HTR-8/SVneo (cell line): ENCODE measurements around the gene MEF2A.

Experiments
- DNase-seq: peaks from one replicate; pipeline ENCODE4 v3.0.0; 2011; ENCODE audit warnings: low spot score, mixed read lengths; ENCODE audit not compliant: insufficient read length
- FAIRE-seq: peaks from 2 replicates; lab custom pipeline; 2011; peaks lifted over from hg19 to GRCh38; lab: Jason Lieb, UNC

The MEF2A gene

GRCh38 chr15:99561476-99562230 lies 4.1 kb upstream of the MEF2A start:
- no peak for FAIRE-seq
- no peak for DNase-seq

DNA sequence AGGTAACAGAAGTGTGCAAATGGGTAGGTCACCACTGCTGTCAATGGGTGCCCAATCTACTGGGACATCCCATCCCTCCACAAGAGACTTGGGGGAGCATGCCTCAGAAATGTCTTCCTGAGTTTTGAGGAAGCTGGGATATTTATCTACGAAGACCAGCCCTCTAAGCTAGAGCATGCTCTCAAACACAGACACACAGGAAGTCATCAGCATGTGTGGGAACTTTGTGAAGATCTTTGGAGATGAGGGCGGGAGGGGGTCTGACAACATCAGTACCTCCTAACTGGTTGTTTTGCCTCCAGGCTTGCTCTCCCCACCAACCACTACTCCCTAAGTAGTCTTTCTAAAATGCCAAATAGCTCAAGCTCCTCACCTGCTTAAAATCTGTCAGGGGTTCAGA lies 3.5 kb upstream of the MEF2A start:
- FAIRE-seq: no peak

DNA sequence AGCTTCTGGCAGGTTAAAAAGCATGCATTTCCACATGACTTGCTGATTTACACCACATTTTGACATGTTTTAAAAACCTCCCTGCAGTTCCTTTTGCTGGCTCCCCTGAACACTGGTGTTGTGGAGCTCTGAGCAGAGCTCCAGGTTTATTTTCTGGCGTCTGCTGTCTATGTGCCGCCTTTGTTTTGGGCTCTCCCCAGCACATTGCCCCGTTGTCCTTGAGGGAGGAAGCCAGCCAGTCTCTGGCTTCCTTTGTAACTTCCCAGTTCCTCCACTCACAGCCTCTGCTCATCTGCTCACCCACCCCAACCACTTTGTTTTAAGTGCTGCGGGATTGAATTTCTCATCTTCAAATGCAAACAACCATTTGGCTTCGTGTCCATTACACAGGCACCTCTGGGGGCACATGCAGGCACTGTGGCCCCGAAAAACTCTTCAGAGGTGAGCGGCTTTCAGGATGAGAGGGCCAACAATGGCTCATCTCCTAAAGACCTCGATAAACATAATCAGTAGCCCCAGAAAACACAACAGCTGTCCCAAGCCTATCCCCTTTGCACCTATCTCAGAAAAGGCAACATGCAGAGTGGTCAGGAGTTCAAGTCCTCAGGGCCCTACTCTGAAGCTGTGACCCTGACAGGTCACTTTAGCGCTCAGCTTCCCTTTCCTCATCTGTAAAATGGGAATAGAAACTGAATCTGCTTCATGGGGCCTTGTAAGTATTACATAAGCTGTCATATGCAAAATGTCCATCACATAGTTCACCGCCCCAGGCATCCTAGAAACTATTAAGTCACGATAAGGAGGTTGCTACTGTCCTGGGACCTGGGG lies 1.3 kb upstream of the MEF2A start:
- no peak for DNase-seq
- no peak for FAIRE-seq

More for the DNA sequence above, 3.5 kb upstream of the MEF2A start:
- no peak for DNase-seq

DNA sequence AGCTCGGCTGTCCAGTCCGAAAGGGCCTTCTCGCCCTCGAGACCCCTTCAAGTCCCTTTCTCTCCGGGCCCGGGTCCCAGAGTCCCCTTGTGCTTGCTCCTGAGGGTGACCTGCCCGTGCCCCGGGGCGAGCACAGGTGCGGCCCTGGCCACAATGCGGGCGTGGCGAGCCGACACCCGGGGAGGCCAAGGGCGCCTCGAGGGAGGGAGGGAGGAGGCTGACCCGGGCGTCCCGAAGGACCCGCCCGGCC lies 810 bp upstream of the MEF2A start:
- no peak for FAIRE-seq

DNA sequence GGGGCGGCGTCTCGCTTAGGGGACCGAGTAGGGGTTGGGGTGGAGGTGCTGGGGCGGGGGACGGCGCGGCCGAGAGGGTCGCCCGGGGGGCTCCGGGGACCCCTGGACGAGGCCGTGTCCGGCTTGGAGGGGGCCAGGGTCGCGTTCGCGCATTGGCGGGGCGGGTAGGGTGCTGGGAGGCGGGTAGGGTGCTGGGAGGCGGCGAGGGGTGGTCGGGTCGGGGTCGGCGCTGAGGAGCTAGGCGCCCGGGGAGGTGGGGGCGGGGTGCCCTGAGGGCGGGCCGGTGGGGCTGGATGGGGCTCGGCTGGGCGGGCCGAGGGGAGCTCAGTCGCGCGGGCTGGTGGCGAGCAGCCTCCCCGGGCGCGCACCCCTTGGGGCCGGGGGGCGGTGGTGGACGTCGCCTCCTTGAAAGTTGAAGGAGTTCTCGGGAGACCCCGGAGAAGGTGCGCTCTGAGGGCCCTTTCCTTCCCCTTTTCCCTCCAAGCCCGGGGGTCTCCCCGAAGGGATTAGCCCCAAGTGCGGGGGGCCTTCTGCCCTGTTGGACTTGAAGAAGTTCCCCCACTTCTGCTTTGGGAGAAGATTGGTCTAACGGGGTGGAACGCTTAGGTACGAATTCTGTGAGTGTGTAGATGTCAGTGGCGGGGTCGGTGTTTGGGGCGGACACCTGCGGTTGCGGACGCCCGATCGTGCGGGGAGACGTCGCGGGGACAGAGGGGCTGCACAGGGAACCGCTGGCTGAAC lies 543 bp downstream of the MEF2A start:
- DNase-seq: peak; percentile 9
- FAIRE-seq: no peak

More for the DNA sequence above, 810 bp upstream of the MEF2A start:
- DNase-seq: no peak

DNA sequence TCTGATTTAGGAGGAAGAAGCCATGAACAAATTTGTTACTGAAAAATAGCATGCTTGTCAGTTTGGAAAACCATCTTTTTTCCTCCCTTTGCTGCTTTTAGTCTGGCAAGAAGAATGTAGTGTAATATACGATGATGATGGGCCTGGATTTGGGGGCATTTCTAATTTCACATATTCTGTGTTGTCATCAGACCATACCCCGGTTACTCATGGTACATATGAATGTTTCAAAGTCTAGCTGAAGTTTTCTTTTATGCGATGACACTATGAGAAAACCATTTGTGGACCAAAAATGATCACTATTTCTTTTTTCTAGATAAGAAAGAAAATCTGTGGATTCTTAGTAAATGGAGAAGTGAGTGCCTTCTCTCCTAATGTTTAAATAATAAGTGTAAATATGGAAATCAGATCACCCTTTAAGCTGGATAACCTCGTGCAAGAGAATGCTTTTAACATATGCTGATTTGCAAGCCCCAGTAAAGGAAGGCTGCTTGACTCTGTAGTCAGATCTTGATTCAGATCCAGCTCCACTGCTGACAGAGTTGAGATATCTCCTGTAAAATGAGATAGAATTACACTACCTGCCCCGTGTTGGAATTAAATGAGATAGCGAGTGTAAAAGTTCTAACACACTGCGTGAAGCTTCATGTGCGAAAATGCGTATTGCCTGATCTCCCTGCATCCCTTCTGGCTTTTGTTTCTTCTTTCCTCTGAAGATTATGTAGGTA lies 3.0 kb downstream of the MEF2A start:
- DNase-seq (no peak), FAIRE-seq (no peak)

DNA sequence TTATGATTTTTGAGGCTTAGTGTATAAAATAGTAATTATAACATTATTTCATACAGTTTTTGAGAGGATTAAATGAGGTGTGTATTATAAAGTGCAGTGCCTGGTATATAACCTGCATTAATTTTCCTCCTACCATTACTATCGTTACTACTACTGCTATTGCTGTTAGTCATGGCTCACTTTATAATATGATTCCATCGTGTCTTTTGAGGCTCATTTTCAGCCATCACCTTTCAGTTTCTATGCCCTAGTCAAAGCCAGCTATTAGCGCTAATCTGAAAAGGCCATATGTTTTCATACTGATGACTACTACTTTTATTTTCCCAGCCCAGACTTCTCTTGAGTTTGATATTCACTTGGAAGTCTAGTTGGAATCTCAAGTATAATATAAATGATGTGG lies 5.5 kb downstream of the MEF2A start:
- DNase-seq (no peak), FAIRE-seq (no peak)

DNA sequence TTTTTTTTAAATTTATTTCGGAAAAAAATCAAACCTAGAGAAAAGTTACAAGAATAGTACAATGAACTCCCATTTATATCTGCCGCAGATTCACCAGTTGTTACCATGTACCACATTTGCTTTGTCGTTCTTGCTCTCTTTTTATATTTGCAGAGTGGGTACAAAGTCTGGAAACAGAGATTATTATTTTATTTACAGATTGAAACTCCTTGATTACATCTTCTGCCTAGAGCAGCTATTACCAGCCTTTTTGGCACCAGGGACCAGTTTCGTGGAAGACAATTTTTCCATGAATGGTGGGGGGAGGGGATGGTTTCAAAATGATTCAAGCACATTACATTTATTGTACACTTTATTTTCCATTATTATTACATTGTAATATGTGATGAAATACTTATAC lies 8.3 kb downstream of the MEF2A start:
- DNase-seq (no peak), FAIRE-seq (no peak)

GRCh38 chr15:99574502-99574901 lies 8.7 kb downstream of the MEF2A start:
- DNase-seq (no peak), FAIRE-seq (no peak)

DNA sequence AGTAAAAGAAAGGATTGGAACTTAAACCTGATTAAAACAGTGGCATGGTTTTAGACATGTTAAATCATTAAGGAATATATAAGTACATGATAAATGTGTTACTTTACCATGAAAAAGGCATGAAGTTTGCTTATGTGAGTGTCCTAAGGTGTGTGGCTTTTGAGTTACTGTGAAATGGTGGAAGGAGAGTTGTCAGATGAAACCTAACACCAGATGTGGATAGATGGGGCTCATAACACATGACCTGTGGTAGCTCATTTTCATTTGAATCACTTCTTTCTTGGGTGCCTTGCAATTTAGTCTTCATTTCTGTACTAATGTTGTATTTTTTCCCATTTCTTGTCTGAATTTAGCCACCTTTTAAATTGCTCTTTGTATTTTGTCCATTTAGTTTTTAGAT lies 13.0 kb downstream of the MEF2A start:
- FAIRE-seq: no peak
- DNase-seq: peak; percentile 10

- DNase-seq: no peak
- FAIRE-seq: no peak
These were observed 14.3 kb downstream of the MEF2A start for GRCh38 chr15:99580076-99580475.

DNA sequence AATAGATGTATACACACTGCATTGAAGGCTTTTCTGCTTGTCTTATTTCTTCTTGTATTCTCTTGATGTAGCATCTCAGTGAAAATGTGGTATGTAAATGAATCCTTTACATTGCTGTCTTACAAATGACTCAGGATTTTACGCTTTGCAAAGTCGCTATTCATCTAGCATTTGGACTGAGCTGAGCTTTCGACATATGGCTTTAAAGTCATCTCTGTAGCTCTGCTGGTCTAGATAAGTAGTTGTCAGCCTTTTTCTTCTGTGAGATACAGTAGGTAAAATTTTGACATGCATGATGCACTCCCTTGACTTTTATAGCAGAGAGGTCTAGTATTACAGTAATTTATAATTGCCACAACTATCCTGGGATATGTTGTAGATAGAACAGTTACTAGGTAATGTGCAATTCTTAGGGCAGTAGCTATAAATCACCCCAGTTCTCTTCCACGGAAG lies 16.8 kb downstream of the MEF2A start:
- DNase-seq (no peak), FAIRE-seq (no peak)

GRCh38 chr15:99584081-99584600 lies 18.4 kb downstream of the MEF2A start:
- DNase-seq (no peak), FAIRE-seq (no peak)

- FAIRE-seq (no peak), DNase-seq (no peak)
These were observed 20.3 kb downstream of the MEF2A start for GRCh38 chr15:99586121-99586520.

GRCh38 chr15:99589801-99590200 lies 24.0 kb downstream of the MEF2A start:
- DNase-seq (no peak), FAIRE-seq (no peak)

- no peak for DNase-seq
- no peak for FAIRE-seq
These were observed 25.3 kb downstream of the MEF2A start for GRCh38 chr15:99590913-99591646.

GRCh38 chr15:99592145-99592791 lies 26.5 kb downstream of the MEF2A start:
- FAIRE-seq: no peak

GRCh38 chr15:99593070-99593469 lies 27.3 kb downstream of the MEF2A start:
- DNase-seq (no peak), FAIRE-seq (no peak)

More at GRCh38 chr15:99592145-99592791, 26.5 kb downstream of the MEF2A start:
- no peak for DNase-seq

DNA sequence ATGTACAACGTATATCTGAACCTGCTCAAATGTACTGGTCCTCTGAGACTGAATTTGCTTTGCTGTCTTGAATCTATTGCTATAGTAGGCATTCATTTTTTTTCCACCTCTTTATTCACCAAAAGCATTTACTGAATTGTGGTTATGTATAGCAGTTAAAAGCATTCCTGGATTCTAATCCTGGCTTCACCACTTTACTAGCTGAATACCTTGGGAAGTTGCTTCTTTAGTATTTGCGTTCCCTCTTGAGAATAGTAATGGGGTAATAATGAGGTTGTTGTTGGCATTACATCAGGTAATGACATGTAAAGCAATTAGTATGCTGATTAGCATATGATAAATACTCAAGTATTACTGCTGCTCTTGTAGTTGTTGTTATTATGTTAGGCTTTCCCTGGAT lies 29.1 kb downstream of the MEF2A start:
- FAIRE-seq: no peak
- DNase-seq: no peak
